Endothelial cell of umbilical vein (primary cell): Measurements from ENCODE around the gene ADAMTSL2. TPM values are rescaled to one million over a fixed set of nuclear protein-coding genes. Genes with fewer than 3 reads are reported as not detected.

Experiments
- BruUV-seq: library from RNA; stranded (reverse); fragments of 400-500 nt; replicated peaks from 2 replicates; lab custom pipeline; 2021; lab: Mats Ljungman, UMichigan
- CTCF ChIA-PET: fragments of 300-600, 350-600 bp; sonication (Branson Sonifier 250); formaldehyde crosslinking; loops from one replicate; lab custom pipeline; 2021; ENCODE audit warnings: antibody characterized with exemption, inconsistent platforms; lab: Charles Lee
- POLR2A ChIA-PET: fragments of 300-600, 350-600 bp; sonication (Branson Sonifier 250); formaldehyde crosslinking; loops from one replicate; lab custom pipeline; 2021; ENCODE audit warnings: antibody characterized with exemption, inconsistent platforms; lab: Charles Lee
- DNase-seq: peaks from one replicate; pipeline ENCODE4 v3.0.0-alpha.2; 2011; ENCODE audit warnings: low read depth, low spot score
- FAIRE-seq: peaks from 2 replicates; lab custom pipeline; 2011; peaks lifted over from hg19 to GRCh38; lab: Jason Lieb, UNC
- H2AFZ ChIP-seq: 2 replicates; pipeline ENCODE4 v1.6.0; 2012; ENCODE audit warnings: low read depth, low read length, control low read depth, inconsistent platforms
- H3K27ac ChIP-seq: 2 replicates; pipeline ENCODE4 v1.5.1; 2011; ENCODE audit warnings: low read depth, mild to moderate bottlenecking, control low read depth, low read length, moderate library complexity; ENCODE audit not compliant: insufficient read depth
- H3K27me3 ChIP-seq, 2 experiments: 2 replicates each; pipeline versions ENCODE4 v1.6.0 to v1.6.1; 2011; ENCODE audit warnings: low read length in 2 of 2, mixed read lengths in 1 of 2; ENCODE audit not compliant: control insufficient read depth in 2 of 2, insufficient read depth in 2 of 2
- H3K36me3 ChIP-seq, 2 experiments: 2 replicates in 1 of 2; 3 replicates in 1 of 2; pipeline ENCODE4 v1.5.1; 2011; ENCODE audit warnings: low read length in 2 of 2, mild to moderate bottlenecking in 1 of 2, moderate library complexity in 1 of 2; ENCODE audit not compliant: control insufficient read depth in 2 of 2, insufficient read depth in 2 of 2; ENCODE audit errors: extremely low read depth in 1 of 2
- H3K4me1 ChIP-seq: 3 replicates; pipeline ENCODE4 v1.5.1; 2011; ENCODE audit warnings: mild to moderate bottlenecking, low read length; ENCODE audit not compliant: control insufficient read depth, insufficient read depth; ENCODE audit errors: extremely low read depth
- H3K4me2 ChIP-seq: 2 replicates; pipeline ENCODE4 v1.6.1; 2011; ENCODE audit warnings: low read length, control low read depth, mixed read lengths; ENCODE audit not compliant: insufficient read depth
- H3K4me3 ChIP-seq, 3 experiments: fragments of 200-600 bp in 1 of 3; sonication (generic), shearing (Covaris generic) in 1 of 3; replicated peaks in 1 of 3; 2 replicates each; pipeline ENCODE4 v1.5.1; 2011 to 2016; ENCODE audit warnings: control low read depth in 3 of 3, low read length in 3 of 3, mild to moderate bottlenecking in 2 of 3, inconsistent platforms in 1 of 3, low read depth in 1 of 3, moderate library complexity in 1 of 3; ENCODE audit not compliant: insufficient read depth in 1 of 3
- H3K79me2 ChIP-seq: 2 replicates; pipeline ENCODE4 v1.6.0; 2012; ENCODE audit warnings: low read length, inconsistent platforms; ENCODE audit not compliant: control insufficient read depth, insufficient read depth
- H3K9ac ChIP-seq: replicated peaks from 2 replicates; pipeline ENCODE3; 2011; ENCODE audit warnings: low read length, control low read depth; ENCODE audit not compliant: insufficient read depth; ENCODE audit errors: extremely low read depth
- H3K9me1 ChIP-seq: replicated peaks from 3 replicates; pipeline ENCODE4 v1.6.0; 2011; ENCODE audit warnings: mild to moderate bottlenecking, low read length; ENCODE audit not compliant: control insufficient read depth, insufficient read depth; ENCODE audit errors: extremely low read depth
- H3K9me3 ChIP-seq: replicated peaks from 2 replicates; pipeline ENCODE4 v1.5.1; 2012; ENCODE audit warnings: low read length, inconsistent platforms; ENCODE audit not compliant: control insufficient read depth, insufficient read depth
- H4K20me1 ChIP-seq: replicated peaks from 2 replicates; pipeline ENCODE3; 2011; ENCODE audit warnings: mild to moderate bottlenecking, low read length; ENCODE audit not compliant: control insufficient read depth, insufficient read depth; ENCODE audit errors: extremely low read depth
- FOS ChIP-seq: IDR thresholded peaks from 2 replicates; pipeline ENCODE4 v1.6.1; 2011; ENCODE audit warnings: mild to moderate bottlenecking, low read length, moderate library complexity, borderline replicate concordance; ENCODE audit not compliant: insufficient read depth
- MYC ChIP-seq: IDR thresholded peaks from one replicate; pipeline ENCODE4 v1.6.1; 2011; ENCODE audit warnings: mild to moderate bottlenecking, low read depth, low read length
- POLR2A ChIP-seq: IDR thresholded peaks from 2 replicates; pipeline ENCODE4 v1.6.1; 2012; ENCODE audit warnings: low read depth, mild to moderate bottlenecking, control low read depth, low read length
- POLR2AphosphoS5 ChIP-seq: IDR thresholded peaks from 2 replicates; pipeline ENCODE4 v1.6.1; 2012; ENCODE audit warnings: low read depth, mild to moderate bottlenecking, control low read depth, low read length, moderate library complexity; ENCODE audit not compliant: insufficient read depth
- dilution Hi-C: fragments of 300-500 bp; cut with MboI; formaldehyde crosslinking; loops from one replicate; pipeline ENCODE4 v1.15.0; 2019; ENCODE audit warnings: low sequenced_read_pairs; ENCODE audit not compliant: extremely low pct_ligation_motif_present
- intact Hi-C: fragments of 100-400 bp; cut with micrococcal nuclease; formaldehyde crosslinking; loops from one replicate; pipeline ENCODE4 v1.10.0; 2022
- polyA plus RNA-seq, 4 experiments: library from polyadenylated mRNA; depleted of rRNA in 3 of 4; stranded (reverse) in 3 of 4; unstranded in 1 of 4; fragments of >200 nt; gene quantifications; 2 replicates each; pipeline versions ENCODE4 v1.2.1 to v1.2.3, GENCODE V29; 2011 to 2012; ENCODE audit warnings: missing spikeins in 1 of 4
- total RNA-seq: library from RNA; stranded (reverse); gene quantifications from 2 replicates; pipeline ENCODE4 v1.2.3, GENCODE V29; 2021
- TF ChIP-seq, protein P1 (sequence below), 2 donors: IDR thresholded peaks; 1 replicate in 1 of 2; 2 replicates in 1 of 2; pipeline ENCODE4 v1.5.1; 2011; ENCODE audit warnings: low read length in 2 of 2, mild to moderate bottlenecking in 2 of 2, moderate library complexity in 2 of 2, control low read depth in 1 of 2, inconsistent platforms in 1 of 2, low read depth in 1 of 2; ENCODE audit not compliant: insufficient read depth in 1 of 2; ENCODE audit errors: extremely low read depth in 1 of 2

ADAMTSL2 gene
- total and polyA plus RNA-seq, 2 donors (not counting 3 experiments of a cell fraction or from before 2014, with no cell fraction given): not detected

- H3K79me2 ChIP-seq: no peaks in the 10 kb centered on the region
- no peak overlapping the region for H3K4me3 ChIP-seq
- H3K9me3 ChIP-seq: no peaks in the 10 kb centered on the region
- ChIA-PET POLR2A (no interaction called here), CTCF (no interaction called here)
- DNase-seq (no peak), FAIRE-seq (no peak)
- H3K27ac ChIP-seq: no peak overlapping the region
- dilution Hi-C loops (no loop called here), intact Hi-C loops (no loop called here)
- no peaks in the 10 kb centered on the region for H3K36me3 ChIP-seq
- BruUV-seq: no TSS peak
- H3K9me1 ChIP-seq: no peaks in the 10 kb centered on the region
- H3K4me1 ChIP-seq: peaks cover 2% of the 10 kb centered on the region
- no peak overlapping the region for H3K4me2 ChIP-seq
- no peak overlapping the region for H2AFZ ChIP-seq
- no peaks in the 10 kb centered on the region for H4K20me1 ChIP-seq
- TF ChIP-seq POLR2A: no peak
- TF ChIP-seq, protein P1, sequence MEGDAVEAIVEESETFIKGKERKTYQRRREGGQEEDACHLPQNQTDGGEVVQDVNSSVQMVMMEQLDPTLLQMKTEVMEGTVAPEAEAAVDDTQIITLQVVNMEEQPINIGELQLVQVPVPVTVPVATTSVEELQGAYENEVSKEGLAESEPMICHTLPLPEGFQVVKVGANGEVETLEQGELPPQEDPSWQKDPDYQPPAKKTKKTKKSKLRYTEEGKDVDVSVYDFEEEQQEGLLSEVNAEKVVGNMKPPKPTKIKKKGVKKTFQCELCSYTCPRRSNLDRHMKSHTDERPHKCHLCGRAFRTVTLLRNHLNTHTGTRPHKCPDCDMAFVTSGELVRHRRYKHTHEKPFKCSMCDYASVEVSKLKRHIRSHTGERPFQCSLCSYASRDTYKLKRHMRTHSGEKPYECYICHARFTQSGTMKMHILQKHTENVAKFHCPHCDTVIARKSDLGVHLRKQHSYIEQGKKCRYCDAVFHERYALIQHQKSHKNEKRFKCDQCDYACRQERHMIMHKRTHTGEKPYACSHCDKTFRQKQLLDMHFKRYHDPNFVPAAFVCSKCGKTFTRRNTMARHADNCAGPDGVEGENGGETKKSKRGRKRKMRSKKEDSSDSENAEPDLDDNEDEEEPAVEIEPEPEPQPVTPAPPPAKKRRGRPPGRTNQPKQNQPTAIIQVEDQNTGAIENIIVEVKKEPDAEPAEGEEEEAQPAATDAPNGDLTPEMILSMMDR (IDR thresholded peaks at IDR 0.05; ENCODE audit: extremely low read depth in 1 of 2, insufficient read depth in 1 of 2, low read depth in 1 of 2, low read length in 2 of 2): no peak
- no peak for TF ChIP-seq MYC
- TF ChIP-seq FOS: no peak
- TF ChIP-seq POLR2AphosphoS5: no peak
- no peak overlapping the region for H3K9ac ChIP-seq
- H3K27me3 ChIP-seq: no peaks in the 10 kb centered on the region
Measured at GRCh38 chr9:133575186-133576030, 40.9 kb downstream of the ADAMTSL2 start.
